Neural progenitor cell (in vitro differentiated cells): Measurements from ENCODE around the gene DTD1.

Experiments
- CTCF ChIP-seq: fragments of 200-600 bp; sonication (generic); IDR thresholded peaks from 2 replicates; pipeline ENCODE4 v1.5.1; 2017; ENCODE audit warnings: antibody characterized with exemption, mild to moderate bottlenecking
- EZH2 ChIP-seq: fragments of 200-600 bp; sonication (generic); IDR thresholded peaks from 2 replicates; pipeline ENCODE4 v1.6.1; 2017; ENCODE audit warnings: antibody characterized with exemption, mild to moderate bottlenecking, moderate library complexity
- EZH2phosphoT487 ChIP-seq: fragments of 200-600 bp; sonication (generic); IDR thresholded peaks from 2 replicates; pipeline ENCODE4 v1.6.1; 2017; ENCODE audit warnings: antibody characterized with exemption

GRCh38 chr20:18654448-18654773, 66.6 kb downstream of the DTD1 start:
- TF ChIP-seq CTCF = no peak
- no peak for TF ChIP-seq EZH2phosphoT487
- no peak for TF ChIP-seq EZH2
